Astrocyte (in vitro differentiated cells and primary cell): ENCODE results near the gene KAT2B. TPM values are rescaled to one million over a fixed set of nuclear protein-coding genes. Genes with fewer than 3 reads are reported as not detected.

Source experiments
- DNase-seq: peaks from one replicate; pipeline ENCODE4 v3.0.0-alpha.2; 2010; ENCODE audit warnings: low read depth
- FAIRE-seq: peaks from 2 replicates; lab custom pipeline; 2011; peaks lifted over from hg19 to GRCh38; lab: Jason Lieb, UNC
- H2AFZ ChIP-seq: 2 replicates; pipeline ENCODE4 v1.6.0; 2012; ENCODE audit warnings: low read depth, low read length, inconsistent platforms
- H3K27ac ChIP-seq: 2 replicates; pipeline ENCODE4 v1.5.1; 2011; ENCODE audit warnings: low read depth, low read length, inconsistent platforms
- H3K27me3 ChIP-seq: 2 replicates; pipeline ENCODE4 v1.6.0; 2011; ENCODE audit warnings: low read length, inconsistent platforms; ENCODE audit not compliant: insufficient read depth
- H3K36me3 ChIP-seq: 2 replicates; pipeline ENCODE4 v1.5.1; 2011; ENCODE audit warnings: low read length, inconsistent platforms; ENCODE audit not compliant: insufficient read depth
- H3K4me1 ChIP-seq: 2 replicates; pipeline ENCODE4 v1.5.1; 2011; ENCODE audit warnings: low read length, inconsistent platforms; ENCODE audit not compliant: insufficient read depth
- H3K4me2 ChIP-seq: 2 replicates; pipeline ENCODE4 v1.6.0; 2012; ENCODE audit warnings: low read length, inconsistent platforms
- H3K4me3 ChIP-seq: 2 replicates; pipeline ENCODE4 v1.5.1; 2011; ENCODE audit warnings: low read depth, mild to moderate bottlenecking, low read length, inconsistent platforms; ENCODE audit not compliant: insufficient read depth
- H3K79me2 ChIP-seq: 2 replicates; pipeline ENCODE4 v1.6.0; 2012; ENCODE audit warnings: mild to moderate bottlenecking, low read length, inconsistent platforms; ENCODE audit not compliant: insufficient read depth
- H3K9ac ChIP-seq: 2 replicates; pipeline ENCODE4 v1.6.0; 2012; ENCODE audit warnings: mild to moderate bottlenecking, low read length, inconsistent platforms
- H3K9me3 ChIP-seq: 2 replicates; pipeline ENCODE4 v1.5.1; 2012; ENCODE audit warnings: low read depth, mild to moderate bottlenecking, low read length, inconsistent platforms; ENCODE audit not compliant: insufficient read depth
- H4K20me1 ChIP-seq: 2 replicates; pipeline ENCODE4 v1.6.0; 2012; ENCODE audit warnings: low read length, inconsistent platforms; ENCODE audit not compliant: insufficient read depth
- H3K27ac Mint-ChIP-seq: one replicate; pipeline ENCODE4 v1.8.0; 2021; ENCODE audit warnings: mild to moderate bottlenecking, mixed read lengths; ENCODE audit not compliant: unreplicated experiment
- H3K27me3 Mint-ChIP-seq: one replicate; pipeline ENCODE4 v1.8.0; 2021; ENCODE audit warnings: low read depth, mixed read lengths; ENCODE audit not compliant: unreplicated experiment
- H3K36me3 Mint-ChIP-seq: one replicate; pipeline ENCODE4 v1.8.0; 2021; ENCODE audit warnings: low read depth, mixed read lengths; ENCODE audit not compliant: unreplicated experiment
- H3K4me1 Mint-ChIP-seq: one replicate; pipeline ENCODE4 v1.8.0; 2021; ENCODE audit warnings: low read depth, mixed read lengths; ENCODE audit not compliant: unreplicated experiment
- H3K4me3 Mint-ChIP-seq: one replicate; pipeline ENCODE4 v1.8.0; 2021; ENCODE audit warnings: mild to moderate bottlenecking, moderate library complexity, mixed read lengths; ENCODE audit not compliant: unreplicated experiment
- H3K9me3 Mint-ChIP-seq: one replicate; pipeline ENCODE4 v1.8.0; 2021; ENCODE audit warnings: mild to moderate bottlenecking, mixed read lengths; ENCODE audit not compliant: unreplicated experiment
- CTCF ChIP-seq: IDR thresholded peaks from 2 replicates; pipeline ENCODE4 v1.5.1; 2011; ENCODE audit warnings: low read depth, mild to moderate bottlenecking, inconsistent platforms, low read length, moderate library complexity; ENCODE audit not compliant: insufficient read depth
- EZH2 ChIP-seq: IDR thresholded peaks from 2 replicates; pipeline ENCODE4 v1.6.1; 2012; ENCODE audit warnings: mild to moderate bottlenecking, low read length, inconsistent platforms; ENCODE audit not compliant: insufficient read depth
- total RNA-seq: library from RNA; stranded (reverse); gene quantifications from 2 replicates; pipeline ENCODE4 v1.2.1, GENCODE V29; 2021

The KAT2B gene
- total RNA-seq, 1 donor from 2014 or later, result 4.9 TPM

GRCh38 chr3:20046556-20046955 is 6.3 kb downstream of the KAT2B start:
- no peaks in the 10 kb centered on the region for H3K9me3 ChIP-seq
- H3K4me3 ChIP-seq, result no peak overlapping the region
- no peaks in the 10 kb centered on the region for H3K9me3 Mint-ChIP-seq
- no peak for FAIRE-seq
- H3K36me3 Mint-ChIP-seq, result no peaks in the 10 kb centered on the region
- no peak for TF ChIP-seq CTCF
- TF ChIP-seq EZH2, result no peak
- H3K27me3 ChIP-seq, result no peaks in the 10 kb centered on the region
- no peaks in the 10 kb centered on the region for H3K27me3 Mint-ChIP-seq
- H3K9ac ChIP-seq, result no peak overlapping the region
- H3K79me2 ChIP-seq, result no peaks in the 10 kb centered on the region
- H3K36me3 ChIP-seq, result no peaks in the 10 kb centered on the region
- H3K27ac ChIP-seq, result no peak overlapping the region
- H3K4me2 ChIP-seq, result no peak overlapping the region
- no peak for DNase-seq
- no peak overlapping the region for H2AFZ ChIP-seq
- H4K20me1 ChIP-seq, result peaks cover 10% of the 10 kb centered on the region
- H3K27ac Mint-ChIP-seq, result no peak overlapping the region
- H3K4me1 Mint-ChIP-seq, result peaks cover 11% of the 10 kb centered on the region
- H3K4me1 ChIP-seq, result peaks cover 5% of the 10 kb centered on the region
- H3K4me3 Mint-ChIP-seq, result no peak overlapping the region

GRCh38 chr3:20047341-20047779 is 7.1 kb downstream of the KAT2B start:
- Mint-ChIP-seq H3K36me3 (no peaks in the 10 kb centered on the region), H3K4me3 (no peak overlapping the region), H3K27ac (no peak overlapping the region), H3K4me1 (peaks cover 11% of the 10 kb centered on the region), H3K9me3 (no peaks in the 10 kb centered on the region), H3K27me3 (no peaks in the 10 kb centered on the region)
- TF ChIP-seq EZH2 (no peak), CTCF (no peak)
- H3K4me3 ChIP-seq, result no peak overlapping the region
- H3K36me3 ChIP-seq, result no peaks in the 10 kb centered on the region
- H3K9me3 ChIP-seq, result no peaks in the 10 kb centered on the region
- no peak overlapping the region for H3K4me2 ChIP-seq
- DNase-seq (no peak), FAIRE-seq (no peak)
- no peak overlapping the region for H3K27ac ChIP-seq
- H3K27me3 ChIP-seq, result no peaks in the 10 kb centered on the region
- no peak overlapping the region for H3K9ac ChIP-seq
- peaks cover 3% of the 10 kb centered on the region for H4K20me1 ChIP-seq
- H3K79me2 ChIP-seq, result no peaks in the 10 kb centered on the region
- no peak overlapping the region for H2AFZ ChIP-seq
- H3K4me1 ChIP-seq, result no peaks in the 10 kb centered on the region

- peaks cover 1% of the 10 kb centered on the region for H4K20me1 ChIP-seq
- Mint-ChIP-seq H3K4me1 (peaks cover 9% of the 10 kb centered on the region), H3K9me3 (no peaks in the 10 kb centered on the region), H3K4me3 (no peak overlapping the region), H3K36me3 (no peaks in the 10 kb centered on the region), H3K27me3 (no peaks in the 10 kb centered on the region), H3K27ac (no peak overlapping the region)
- no peaks in the 10 kb centered on the region for H3K79me2 ChIP-seq
- no peak for FAIRE-seq
- no peak overlapping the region for H3K9ac ChIP-seq
- no peaks in the 10 kb centered on the region for H3K4me1 ChIP-seq
- H3K9me3 ChIP-seq, result no peaks in the 10 kb centered on the region
- no peak overlapping the region for H3K4me2 ChIP-seq
- no peak overlapping the region for H3K27ac ChIP-seq
- H3K4me3 ChIP-seq, result no peak overlapping the region
- H2AFZ ChIP-seq, result no peak overlapping the region
- H3K27me3 ChIP-seq, result no peaks in the 10 kb centered on the region
- H3K36me3 ChIP-seq, result no peaks in the 10 kb centered on the region
- no peak for TF ChIP-seq CTCF
- TF ChIP-seq EZH2, result no peak
- no peak for DNase-seq
Observed at GRCh38 chr3:20047976-20048883, 8.0 kb downstream of the KAT2B start.
